ENCODE data around the gene RAC3.

DNA sequence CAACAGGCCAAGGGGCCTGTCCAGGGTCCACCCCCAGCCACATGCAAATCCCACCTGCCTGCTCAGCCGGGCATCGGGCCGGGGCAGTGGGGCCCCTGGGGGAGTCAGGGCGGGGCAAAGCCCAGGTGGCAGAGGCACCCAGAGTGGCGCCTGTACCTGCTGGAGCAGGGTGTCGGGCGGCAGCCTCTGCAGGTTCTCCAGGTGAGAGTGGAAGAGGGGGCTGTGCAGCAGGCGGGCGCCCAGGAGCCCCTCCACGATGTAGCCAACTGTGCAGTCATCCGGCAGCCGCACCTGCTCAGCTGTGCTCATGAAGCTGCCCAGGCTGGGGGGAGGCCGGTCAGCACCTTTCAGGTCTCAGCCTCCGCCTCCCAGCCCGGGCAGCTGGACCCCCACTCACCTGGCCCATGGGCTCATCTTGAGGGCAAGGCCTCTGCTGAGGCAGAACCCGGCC, 18.1 kb downstream of the RAC3 start:
- TF ChIP-seq, protein P1, sequence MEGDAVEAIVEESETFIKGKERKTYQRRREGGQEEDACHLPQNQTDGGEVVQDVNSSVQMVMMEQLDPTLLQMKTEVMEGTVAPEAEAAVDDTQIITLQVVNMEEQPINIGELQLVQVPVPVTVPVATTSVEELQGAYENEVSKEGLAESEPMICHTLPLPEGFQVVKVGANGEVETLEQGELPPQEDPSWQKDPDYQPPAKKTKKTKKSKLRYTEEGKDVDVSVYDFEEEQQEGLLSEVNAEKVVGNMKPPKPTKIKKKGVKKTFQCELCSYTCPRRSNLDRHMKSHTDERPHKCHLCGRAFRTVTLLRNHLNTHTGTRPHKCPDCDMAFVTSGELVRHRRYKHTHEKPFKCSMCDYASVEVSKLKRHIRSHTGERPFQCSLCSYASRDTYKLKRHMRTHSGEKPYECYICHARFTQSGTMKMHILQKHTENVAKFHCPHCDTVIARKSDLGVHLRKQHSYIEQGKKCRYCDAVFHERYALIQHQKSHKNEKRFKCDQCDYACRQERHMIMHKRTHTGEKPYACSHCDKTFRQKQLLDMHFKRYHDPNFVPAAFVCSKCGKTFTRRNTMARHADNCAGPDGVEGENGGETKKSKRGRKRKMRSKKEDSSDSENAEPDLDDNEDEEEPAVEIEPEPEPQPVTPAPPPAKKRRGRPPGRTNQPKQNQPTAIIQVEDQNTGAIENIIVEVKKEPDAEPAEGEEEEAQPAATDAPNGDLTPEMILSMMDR (IDR thresholded peaks at IDR 0.05): no peak
- no peak for TF ChIP-seq POLR2A (IDR thresholded peaks at IDR 0.05)

Measured in tibial nerve (tissue), 3 donors.